ENCODE data around the gene COL5A2.

The COL5A2 gene

GRCh38 chr2:189128970-189129369 is 50.6 kb downstream of the COL5A2 start:
- no peak overlapping the region for H3K4me3 ChIP-seq (ENCODE audit: low read depth, low read length)
- no peaks in the 10 kb centered on the region for H3K4me1 ChIP-seq (ENCODE audit: control insufficient read depth, insufficient read depth, low read length)
- no peaks in the 10 kb centered on the region for H3K36me3 ChIP-seq (ENCODE audit: control insufficient read depth, insufficient read depth, low read length)
- no peaks in the 10 kb centered on the region for H3K9me3 ChIP-seq (ENCODE audit: control insufficient read depth, insufficient read depth, low read depth, low read length)
- H3K27ac ChIP-seq (ENCODE audit: low read depth, low read length) = no peak overlapping the region
- no peaks in the 10 kb centered on the region for H3K27me3 ChIP-seq (ENCODE audit: control insufficient read depth, insufficient read depth, low read length)
- no peak overlapping the region for H3K9ac ChIP-seq (ENCODE audit: low read length)

DNA sequence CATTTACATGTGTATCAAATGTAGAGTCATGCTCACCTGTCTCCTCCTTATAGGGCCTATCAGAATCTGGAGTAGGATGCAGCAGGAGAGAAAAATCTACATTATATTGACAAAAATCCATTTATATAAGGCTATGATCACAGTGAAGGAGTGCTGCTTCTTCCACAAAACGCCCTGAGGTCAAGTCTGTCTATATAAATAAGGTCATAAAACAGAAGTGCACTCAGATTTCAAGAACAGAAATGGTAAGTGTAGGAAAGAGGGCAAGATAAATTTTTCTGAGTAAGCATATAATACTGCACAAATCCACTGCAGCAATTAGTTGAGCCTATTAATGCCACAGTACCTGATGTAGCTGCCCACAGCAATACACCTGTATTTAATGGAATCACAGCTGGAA is 51.8 kb downstream of the COL5A2 start:
- no peak overlapping the region for H3K27ac ChIP-seq (ENCODE audit: low read depth, low read length)
- no peaks in the 10 kb centered on the region for H3K4me1 ChIP-seq (ENCODE audit: control insufficient read depth, insufficient read depth, low read length)
- H3K27me3 ChIP-seq (ENCODE audit: control insufficient read depth, insufficient read depth, low read length) = no peaks in the 10 kb centered on the region
- no peaks in the 10 kb centered on the region for H3K9me3 ChIP-seq (ENCODE audit: control insufficient read depth, insufficient read depth, low read depth, low read length)
- no peaks in the 10 kb centered on the region for H3K36me3 ChIP-seq (ENCODE audit: control insufficient read depth, insufficient read depth, low read length)
- no peak overlapping the region for H3K4me3 ChIP-seq (ENCODE audit: low read depth, low read length)
- no peak overlapping the region for H3K9ac ChIP-seq (ENCODE audit: low read length)

- Histone ChIP-seq H3K27me3 (ENCODE audit: control insufficient read depth, insufficient read depth, low read length) (no peaks in the 10 kb centered on the region), H3K9ac (ENCODE audit: low read length) (no peak overlapping the region), H3K9me3 (ENCODE audit: control insufficient read depth, insufficient read depth, low read depth, low read length) (no peaks in the 10 kb centered on the region), H3K4me3 (ENCODE audit: low read depth, low read length) (no peak overlapping the region), H3K4me1 (ENCODE audit: control insufficient read depth, insufficient read depth, low read length) (no peaks in the 10 kb centered on the region), H3K36me3 (ENCODE audit: control insufficient read depth, insufficient read depth, low read length) (no peaks in the 10 kb centered on the region), H3K27ac (ENCODE audit: low read depth, low read length) (no peak overlapping the region)
Measured at GRCh38 chr2:189125195-189125594, 54.4 kb downstream of the COL5A2 start.

GRCh38 chr2:189124175-189124574 is 55.4 kb downstream of the COL5A2 start:
- Histone ChIP-seq H3K27me3 (ENCODE audit: control insufficient read depth, insufficient read depth, low read length) (no peaks in the 10 kb centered on the region), H3K4me3 (ENCODE audit: low read depth, low read length) (no peak overlapping the region), H3K4me1 (ENCODE audit: control insufficient read depth, insufficient read depth, low read length) (no peaks in the 10 kb centered on the region), H3K27ac (ENCODE audit: low read depth, low read length) (no peak overlapping the region), H3K9me3 (ENCODE audit: control insufficient read depth, insufficient read depth, low read depth, low read length) (no peaks in the 10 kb centered on the region), H3K9ac (ENCODE audit: low read length) (no peak overlapping the region), H3K36me3 (ENCODE audit: control insufficient read depth, insufficient read depth, low read length) (no peaks in the 10 kb centered on the region)

- Histone ChIP-seq H3K27me3 (ENCODE audit: control insufficient read depth, insufficient read depth, low read length) (no peaks in the 10 kb centered on the region), H3K4me1 (ENCODE audit: control insufficient read depth, insufficient read depth, low read length) (peaks cover 8% of the 10 kb centered on the region; the same call in 1 of the 2 replicates), H3K27ac (ENCODE audit: low read depth, low read length) (no peak overlapping the region), H3K9me3 (ENCODE audit: control insufficient read depth, insufficient read depth, low read depth, low read length) (no peaks in the 10 kb centered on the region), H3K9ac (ENCODE audit: low read length) (no peak overlapping the region), H3K36me3 (ENCODE audit: control insufficient read depth, insufficient read depth, low read length) (no peaks in the 10 kb centered on the region), H3K4me3 (ENCODE audit: low read depth, low read length) (no peak overlapping the region)
Measured at GRCh38 chr2:189118386-189118785, 61.2 kb downstream of the COL5A2 start.

GRCh38 chr2:189116979-189117378 is 62.6 kb downstream of the COL5A2 start:
- Histone ChIP-seq H3K36me3 (ENCODE audit: control insufficient read depth, insufficient read depth, low read length) (no peaks in the 10 kb centered on the region), H3K9me3 (ENCODE audit: control insufficient read depth, insufficient read depth, low read depth, low read length) (no peaks in the 10 kb centered on the region), H3K4me3 (ENCODE audit: low read depth, low read length) (no peak overlapping the region), H3K9ac (ENCODE audit: low read length) (no peak overlapping the region), H3K27ac (ENCODE audit: low read depth, low read length) (no peak overlapping the region), H3K27me3 (ENCODE audit: control insufficient read depth, insufficient read depth, low read length) (no peaks in the 10 kb centered on the region), H3K4me1 (ENCODE audit: control insufficient read depth, insufficient read depth, low read length) (peaks cover 8% of the 10 kb centered on the region; the same call in 1 of the 2 replicates)

DNA sequence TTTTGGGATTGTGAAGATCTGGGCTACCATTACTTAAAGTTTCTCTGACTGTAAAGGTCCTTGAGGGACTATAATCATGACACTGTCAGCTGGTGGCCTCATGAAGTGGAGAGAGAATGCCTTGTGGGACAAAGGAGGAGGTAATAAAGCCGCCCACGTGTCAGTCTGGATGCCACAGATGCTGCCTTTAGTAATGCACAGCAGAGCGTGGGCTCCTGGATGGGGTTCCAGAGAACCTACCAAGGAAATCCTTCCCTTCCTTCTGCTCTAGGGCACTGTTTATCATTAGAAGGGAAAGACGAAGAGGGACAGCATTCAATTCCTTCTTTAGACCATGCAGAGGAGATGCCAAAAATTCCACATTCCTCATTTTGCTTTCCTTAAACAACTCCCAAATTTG is 63.5 kb downstream of the COL5A2 start:
- no peaks in the 10 kb centered on the region for H3K27me3 ChIP-seq (ENCODE audit: control insufficient read depth, insufficient read depth, low read length)
- no peak overlapping the region for H3K9ac ChIP-seq (ENCODE audit: low read length)
- H3K27ac ChIP-seq (ENCODE audit: low read depth, low read length) = no peak overlapping the region; the same call in 1 of the 2 replicates
- H3K4me3 ChIP-seq (ENCODE audit: low read depth, low read length) = no peak overlapping the region
- H3K4me1 ChIP-seq (ENCODE audit: control insufficient read depth, insufficient read depth, low read length) = peaks cover 8% of the 10 kb centered on the region; the same call in 1 of the 2 replicates
- H3K36me3 ChIP-seq (ENCODE audit: control insufficient read depth, insufficient read depth, low read length) = no peaks in the 10 kb centered on the region
- H3K9me3 ChIP-seq (ENCODE audit: control insufficient read depth, insufficient read depth, low read depth, low read length) = no peaks in the 10 kb centered on the region

DNA sequence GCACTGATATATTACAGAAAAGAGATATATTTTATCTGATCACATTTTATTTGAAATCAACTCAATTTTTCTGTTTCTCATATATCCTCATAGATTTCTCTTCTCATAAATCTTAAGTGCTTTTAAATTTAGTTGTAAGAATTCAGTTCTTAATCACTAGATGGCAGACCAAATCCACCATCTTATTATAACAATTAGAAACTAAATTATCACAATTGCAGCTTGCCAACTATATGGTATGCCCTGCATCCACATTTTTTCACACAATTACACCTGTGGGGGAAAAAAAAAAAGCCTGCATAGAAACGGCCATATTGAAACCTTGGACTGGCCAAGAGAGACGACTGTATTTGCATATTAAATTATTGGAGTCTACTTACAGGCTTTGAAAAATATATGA is 64.4 kb downstream of the COL5A2 start:
- no peak overlapping the region for H3K4me3 ChIP-seq (ENCODE audit: low read depth, low read length)
- H3K9me3 ChIP-seq (ENCODE audit: control insufficient read depth, insufficient read depth, low read depth, low read length) = no peaks in the 10 kb centered on the region
- H3K27ac ChIP-seq (ENCODE audit: low read depth, low read length) = no peak overlapping the region
- H3K4me1 ChIP-seq (ENCODE audit: control insufficient read depth, insufficient read depth, low read length) = peaks cover 8% of the 10 kb centered on the region; the same call in 1 of the 2 replicates
- H3K9ac ChIP-seq (ENCODE audit: low read length) = no peak overlapping the region
- no peaks in the 10 kb centered on the region for H3K27me3 ChIP-seq (ENCODE audit: control insufficient read depth, insufficient read depth, low read length)
- no peaks in the 10 kb centered on the region for H3K36me3 ChIP-seq (ENCODE audit: control insufficient read depth, insufficient read depth, low read length)

DNA sequence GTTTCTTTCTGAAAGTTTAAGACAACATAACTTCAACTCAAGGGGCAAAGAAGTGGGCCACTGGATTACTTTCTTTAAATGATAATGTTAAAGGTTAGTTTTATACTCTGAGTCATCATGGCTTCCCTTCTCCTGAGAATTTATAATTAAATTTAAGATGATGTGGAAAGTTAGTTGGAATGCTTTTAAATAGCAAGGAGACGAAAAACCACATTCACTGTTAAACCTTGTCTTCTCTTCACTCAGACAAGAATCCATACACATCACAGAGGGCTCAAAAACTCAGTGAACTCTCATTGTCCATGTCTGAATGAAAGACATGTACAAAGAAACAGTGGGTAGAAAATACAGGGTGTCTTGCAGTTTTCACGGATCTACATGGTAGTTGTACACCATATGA is 65.6 kb downstream of the COL5A2 start:
- Histone ChIP-seq H3K36me3 (ENCODE audit: control insufficient read depth, insufficient read depth, low read length) (no peaks in the 10 kb centered on the region; the same call in 1 of the 2 replicates), H3K9ac (ENCODE audit: low read length) (no peak overlapping the region), H3K4me1 (ENCODE audit: control insufficient read depth, insufficient read depth, low read length) (peaks cover 8% of the 10 kb centered on the region; the same call in 1 of the 2 replicates), H3K9me3 (ENCODE audit: control insufficient read depth, insufficient read depth, low read depth, low read length) (no peaks in the 10 kb centered on the region), H3K4me3 (ENCODE audit: low read depth, low read length) (no peak overlapping the region), H3K27ac (ENCODE audit: low read depth, low read length) (no peak overlapping the region), H3K27me3 (ENCODE audit: control insufficient read depth, insufficient read depth, low read length) (no peaks in the 10 kb centered on the region)

DNA sequence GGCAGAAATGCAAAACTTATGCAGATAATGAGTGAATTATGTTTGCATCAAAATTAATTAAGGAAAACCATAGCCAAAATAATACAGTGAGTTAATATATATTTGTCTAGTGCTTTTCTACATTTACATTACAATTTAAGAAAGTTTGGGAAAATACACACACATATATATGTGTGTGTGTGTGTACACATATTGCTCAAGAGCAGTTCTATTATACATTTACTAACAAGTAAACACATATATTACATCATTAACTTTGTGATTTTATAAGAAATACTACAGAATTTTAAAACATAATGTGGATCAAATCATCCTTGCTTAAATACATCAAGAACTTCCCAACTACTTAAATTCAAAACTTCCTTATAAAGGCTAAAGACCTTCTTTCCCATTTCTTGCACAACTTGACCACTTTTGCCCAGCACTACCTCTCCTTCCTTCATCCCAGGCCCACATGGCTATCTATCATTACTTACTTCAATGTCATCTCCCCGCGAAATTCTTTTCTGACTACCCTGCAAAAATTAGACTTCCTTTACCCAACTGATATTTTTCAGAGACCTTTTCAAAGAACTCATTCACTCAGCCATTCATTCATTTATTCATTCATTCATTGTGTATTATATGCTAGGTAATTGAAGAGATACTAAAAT is 68.4 kb downstream of the COL5A2 start:
- H3K36me3 ChIP-seq (ENCODE audit: control insufficient read depth, insufficient read depth, low read length) = no peaks in the 10 kb centered on the region; the same call in 1 of the 2 replicates
- H3K27ac ChIP-seq (ENCODE audit: low read depth, low read length) = no peak overlapping the region
- H3K27me3 ChIP-seq (ENCODE audit: control insufficient read depth, insufficient read depth, low read length) = no peaks in the 10 kb centered on the region
- H3K4me3 ChIP-seq (ENCODE audit: low read depth, low read length) = no peak overlapping the region
- H3K9me3 ChIP-seq (ENCODE audit: control insufficient read depth, insufficient read depth, low read depth, low read length) = no peaks in the 10 kb centered on the region
- H3K4me1 ChIP-seq (ENCODE audit: control insufficient read depth, insufficient read depth, low read length) = peaks cover 7% of the 10 kb centered on the region; the same call in 1 of the 2 replicates
- no peak overlapping the region for H3K9ac ChIP-seq (ENCODE audit: low read length)

GRCh38 chr2:189109921-189110397 is 69.6 kb downstream of the COL5A2 start:
- no peak overlapping the region for H3K4me3 ChIP-seq (ENCODE audit: low read depth, low read length)
- no peaks in the 10 kb centered on the region; the same call in 1 of the 2 replicates for H3K36me3 ChIP-seq (ENCODE audit: control insufficient read depth, insufficient read depth, low read length)
- no peaks in the 10 kb centered on the region for H3K27me3 ChIP-seq (ENCODE audit: control insufficient read depth, insufficient read depth, low read length)
- H3K27ac ChIP-seq (ENCODE audit: low read depth, low read length) = no peak overlapping the region
- H3K4me1 ChIP-seq (ENCODE audit: control insufficient read depth, insufficient read depth, low read length) = no peaks in the 10 kb centered on the region
- H3K9me3 ChIP-seq (ENCODE audit: control insufficient read depth, insufficient read depth, low read depth, low read length) = no peaks in the 10 kb centered on the region
- no peak overlapping the region for H3K9ac ChIP-seq (ENCODE audit: low read length)
